Measurements from ENCODE around the gene DNAH17.
A peak's percentile ranks its signal among the peaks of the same experiment; 100 is the strongest.

The DNAH17 gene

GRCh38 chr17:78421084-78421533, 156.1 kb downstream of the DNAH17 start:
- in situ Hi-C loops (cut with HindIII; ENCODE audit: low pct_ligation_motif_present, low pct_unique_long_range_greater_than_20kb, low sequenced_read_pairs), result no loop called here
- DNase-seq, result no peak

- no peak for DNase-seq
- in situ Hi-C loops (cut with HindIII; ENCODE audit: low pct_ligation_motif_present, low pct_unique_long_range_greater_than_20kb, low sequenced_read_pairs), result no loop called here
These were observed 157.0 kb downstream of the DNAH17 start for GRCh38 chr17:78419970-78420815.

GRCh38 chr17:78418326-78419026, 158.7 kb downstream of the DNAH17 start:
- DNase-seq, result no peak
- in situ Hi-C loops (cut with HindIII; ENCODE audit: low pct_ligation_motif_present, low pct_unique_long_range_greater_than_20kb, low sequenced_read_pairs), result no loop called here

GRCh38 chr17:78417531-78417909, 159.7 kb downstream of the DNAH17 start:
- DNase-seq, result no peak
- in situ Hi-C loops (cut with HindIII; ENCODE audit: low pct_ligation_motif_present, low pct_unique_long_range_greater_than_20kb, low sequenced_read_pairs), result no loop called here

GRCh38 chr17:78416791-78417530, 160.2 kb downstream of the DNAH17 start:
- in situ Hi-C loops (cut with HindIII; ENCODE audit: low pct_ligation_motif_present, low pct_unique_long_range_greater_than_20kb, low sequenced_read_pairs), result no loop called here
- DNase-seq, result no peak

GRCh38 chr17:78415821-78416711, 161.1 kb downstream of the DNAH17 start:
- DNase-seq, result no peak
- in situ Hi-C loops (cut with HindIII; ENCODE audit: low pct_ligation_motif_present, low pct_unique_long_range_greater_than_20kb, low sequenced_read_pairs), result no loop called here

- in situ Hi-C loops (cut with HindIII; ENCODE audit: low pct_ligation_motif_present, low pct_unique_long_range_greater_than_20kb, low sequenced_read_pairs), result no loop called here
- no peak for DNase-seq
These were observed 162.7 kb downstream of the DNAH17 start for GRCh38 chr17:78414178-78415162.

GRCh38 chr17:78412403-78412802, 164.8 kb downstream of the DNAH17 start:
- peak; percentile 16 for DNase-seq
- in situ Hi-C loops (cut with HindIII; ENCODE audit: low pct_ligation_motif_present, low pct_unique_long_range_greater_than_20kb, low sequenced_read_pairs), result no loop called here

GRCh38 chr17:78411241-78411857, 165.8 kb downstream of the DNAH17 start:
- in situ Hi-C loops (cut with HindIII; ENCODE audit: low pct_ligation_motif_present, low pct_unique_long_range_greater_than_20kb, low sequenced_read_pairs), result no loop called here
- no peak for DNase-seq

GRCh38 chr17:78409191-78409928, 167.8 kb downstream of the DNAH17 start:
- no peak for DNase-seq
- in situ Hi-C loops (cut with HindIII; ENCODE audit: low pct_ligation_motif_present, low pct_unique_long_range_greater_than_20kb, low sequenced_read_pairs), result no loop called here

GRCh38 chr17:78408476-78409050, 168.6 kb downstream of the DNAH17 start:
- DNase-seq, result no peak
- in situ Hi-C loops (cut with HindIII; ENCODE audit: low pct_ligation_motif_present, low pct_unique_long_range_greater_than_20kb, low sequenced_read_pairs), result no loop called here

- DNase-seq, result no peak
- in situ Hi-C loops (cut with HindIII; ENCODE audit: low pct_ligation_motif_present, low pct_unique_long_range_greater_than_20kb, low sequenced_read_pairs), result no loop called here
These were observed 169.7 kb downstream of the DNAH17 start for GRCh38 chr17:78407387-78408000.

GRCh38 chr17:78406920-78407319, 170.3 kb downstream of the DNAH17 start:
- DNase-seq, result no peak
- in situ Hi-C loops (cut with HindIII; ENCODE audit: low pct_ligation_motif_present, low pct_unique_long_range_greater_than_20kb, low sequenced_read_pairs), result no loop called here

- in situ Hi-C loops (cut with HindIII; ENCODE audit: low pct_ligation_motif_present, low pct_unique_long_range_greater_than_20kb, low sequenced_read_pairs), result no loop called here
- DNase-seq, result no peak
These were observed 170.8 kb downstream of the DNAH17 start for GRCh38 chr17:78406396-78406795.

- in situ Hi-C loops (cut with HindIII; ENCODE audit: low pct_ligation_motif_present, low pct_unique_long_range_greater_than_20kb, low sequenced_read_pairs), result no loop called here
- DNase-seq, result no peak
These were observed 173.4 kb downstream of the DNAH17 start for GRCh38 chr17:78403822-78404221.

GRCh38 chr17:78401891-78402290, 175.3 kb downstream of the DNAH17 start:
- DNase-seq, result no peak
- in situ Hi-C loops (cut with HindIII; ENCODE audit: low pct_ligation_motif_present, low pct_unique_long_range_greater_than_20kb, low sequenced_read_pairs), result no loop called here

All from ACHN (cell line).